SHP77 (cell line): ENCODE measurements around the gene SYT15.

ENCODE experiments used
- DNase-seq, 2 experiments: peaks; one replicate each; lab custom pipeline; 2025; lab: John Stamatoyannopoulos, UW

The SYT15 gene

GRCh38 chr10:46544989-46545791, 33.7 kb upstream of the SYT15 start:
- DNase-seq, result no peak

DNA sequence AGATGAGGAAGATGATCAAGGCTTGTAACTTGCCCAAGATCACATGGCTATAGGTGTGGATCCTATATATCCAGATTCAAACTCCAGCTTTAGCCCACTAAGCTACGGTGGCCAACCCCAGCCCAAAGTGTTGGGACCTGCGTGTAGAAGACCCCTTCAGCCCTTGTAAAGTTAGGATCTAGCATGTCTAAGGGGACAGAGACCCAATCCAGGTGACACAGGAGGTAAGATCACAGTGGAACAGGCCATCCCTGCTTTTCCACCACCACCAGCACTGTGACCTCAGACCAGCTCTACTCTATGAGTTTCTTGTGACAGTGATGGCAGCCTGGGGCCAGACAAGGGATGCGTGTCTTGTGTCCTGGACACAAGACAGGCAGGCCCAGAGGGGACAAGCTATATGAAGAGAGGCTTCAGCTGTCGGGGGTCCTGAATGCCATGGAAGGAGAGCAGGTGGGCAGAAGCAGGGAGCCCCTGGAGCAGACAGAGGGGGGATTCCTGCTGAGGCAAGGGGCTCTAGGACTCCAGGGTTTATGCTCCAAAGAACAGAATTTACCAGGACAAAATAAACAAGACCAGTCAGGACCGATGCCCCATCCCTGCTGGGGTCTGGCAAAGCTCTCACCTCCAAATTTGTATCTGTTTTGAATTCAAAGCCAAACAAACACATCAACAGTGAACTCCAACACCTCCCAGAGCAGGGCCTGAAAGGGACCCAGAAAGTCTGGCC, 32.9 kb upstream of the SYT15 start:
- no peak for DNase-seq

DNA sequence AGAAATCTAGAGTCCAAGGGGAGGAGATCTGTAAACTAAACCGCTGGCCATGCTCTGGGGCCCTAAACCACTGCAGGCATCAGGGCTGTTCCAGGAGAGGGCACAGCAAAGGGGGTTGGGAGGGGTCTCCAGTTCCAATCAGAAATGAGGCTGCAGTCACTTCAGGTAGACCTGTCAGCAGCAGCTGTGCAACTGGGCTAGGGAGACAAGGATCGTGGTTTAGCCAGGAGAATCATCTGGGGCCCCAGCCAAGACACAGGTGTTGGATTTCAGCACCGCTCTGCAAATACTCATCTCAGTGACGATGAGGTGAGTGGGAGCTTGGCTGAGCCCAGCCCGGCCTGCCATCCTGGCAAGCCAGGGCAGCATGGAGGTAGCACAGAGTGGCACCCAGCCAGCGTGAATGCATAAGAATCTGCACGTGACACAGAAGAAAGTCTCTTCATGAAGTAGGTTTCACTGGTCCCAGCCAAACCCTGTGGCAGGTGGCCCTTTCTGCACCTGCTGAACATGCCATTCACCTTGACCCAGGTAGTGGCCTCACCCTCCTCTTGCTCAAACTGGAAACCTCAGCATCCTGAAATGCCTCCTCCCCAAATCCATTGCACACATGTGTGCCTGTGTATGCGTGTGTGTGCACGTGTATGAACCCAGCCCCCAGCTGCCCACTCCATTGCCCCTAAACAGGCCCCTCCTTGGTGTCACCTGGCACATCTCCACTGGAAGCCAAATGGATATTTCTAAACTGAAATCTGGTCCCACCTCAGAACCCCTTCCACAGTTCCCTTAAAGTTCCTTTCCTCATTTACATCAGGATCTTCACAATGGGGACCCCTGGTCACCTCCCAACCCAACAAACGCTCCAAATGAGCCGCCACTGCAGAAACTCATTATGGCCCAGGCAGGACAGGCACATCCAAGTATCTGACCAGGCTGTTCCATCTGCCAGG, 32.1 kb upstream of the SYT15 start:
- no peak for DNase-seq

- no peak for DNase-seq
Observed at GRCh38 chr10:46547541-46548497, 31.1 kb upstream of the SYT15 start.

DNA sequence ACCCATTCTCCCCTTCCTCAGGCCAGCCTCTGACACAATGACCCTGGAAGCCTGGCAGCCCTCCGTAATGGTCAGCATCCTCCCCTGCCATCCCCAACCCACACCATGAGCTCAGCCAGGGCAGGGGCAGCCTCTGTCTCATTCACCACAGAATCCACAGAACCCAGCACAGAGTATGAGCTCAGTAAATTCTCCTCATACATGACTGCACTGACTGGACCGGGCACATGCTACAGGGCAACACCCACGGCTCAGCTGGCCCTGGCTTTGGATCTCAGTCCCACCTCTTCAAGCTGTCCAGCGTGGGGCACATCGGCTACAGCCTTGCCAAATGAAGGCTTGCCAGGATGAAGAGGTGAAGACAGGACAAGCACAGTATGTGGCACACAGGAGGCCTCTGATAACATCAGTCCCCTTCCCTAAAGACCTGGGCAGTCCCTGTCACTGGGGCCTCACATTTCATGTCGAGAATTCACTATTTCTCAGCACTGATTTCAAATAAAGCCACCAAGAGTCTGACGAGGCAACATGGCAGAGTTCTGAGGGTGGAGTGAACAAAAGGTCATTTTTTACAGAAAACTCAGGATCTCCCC, 30.3 kb upstream of the SYT15 start:
- DNase-seq, result no peak

GRCh38 chr10:46549171-46550075, 29.5 kb upstream of the SYT15 start:
- no peak for DNase-seq

DNA sequence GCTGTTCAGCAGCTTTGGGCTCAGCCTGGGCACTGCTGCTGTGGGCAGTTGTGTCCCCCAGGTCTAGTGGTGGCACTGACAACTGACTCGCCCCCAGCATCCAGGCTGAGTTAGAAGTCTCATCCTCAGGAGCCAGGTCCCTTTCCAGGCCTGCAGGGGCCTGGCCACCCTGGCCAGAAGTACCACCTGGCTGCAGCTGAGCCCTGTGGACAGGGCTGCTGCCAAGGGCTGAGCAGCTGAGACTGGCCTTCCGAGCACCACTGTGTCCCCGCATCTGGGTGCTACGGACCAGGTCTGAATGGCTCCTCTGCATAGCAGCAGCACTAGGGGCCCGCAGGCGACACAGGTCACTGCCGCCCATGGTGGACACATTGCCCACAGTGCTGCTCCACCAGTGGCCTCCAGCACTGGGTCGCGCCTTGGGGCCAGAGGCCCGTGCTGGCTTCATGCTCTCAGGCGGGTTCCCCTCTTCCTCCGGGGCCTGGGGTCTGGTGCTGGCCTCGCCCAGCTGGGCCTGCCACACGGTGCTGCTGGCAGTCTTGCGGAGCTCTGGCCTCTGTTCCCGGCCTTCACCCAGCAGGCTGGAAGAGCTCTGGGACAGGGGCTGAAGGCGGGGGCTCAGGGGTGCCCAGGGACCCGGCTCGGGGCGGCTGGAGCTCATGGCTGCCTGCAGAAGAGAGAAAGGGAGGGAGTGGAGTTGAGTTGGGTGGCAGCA, 28.7 kb upstream of the SYT15 start:
- no peak for DNase-seq

- no peak for DNase-seq
Observed at GRCh38 chr10:46550795-46551700, 27.9 kb upstream of the SYT15 start.

- DNase-seq, result no peak
Observed at GRCh38 chr10:46551701-46552525, 27.0 kb upstream of the SYT15 start.

GRCh38 chr10:46552526-46553237, 26.2 kb upstream of the SYT15 start:
- no peak for DNase-seq

- DNase-seq, result no peak
Observed at GRCh38 chr10:46553238-46554049, 25.5 kb upstream of the SYT15 start.

DNA sequence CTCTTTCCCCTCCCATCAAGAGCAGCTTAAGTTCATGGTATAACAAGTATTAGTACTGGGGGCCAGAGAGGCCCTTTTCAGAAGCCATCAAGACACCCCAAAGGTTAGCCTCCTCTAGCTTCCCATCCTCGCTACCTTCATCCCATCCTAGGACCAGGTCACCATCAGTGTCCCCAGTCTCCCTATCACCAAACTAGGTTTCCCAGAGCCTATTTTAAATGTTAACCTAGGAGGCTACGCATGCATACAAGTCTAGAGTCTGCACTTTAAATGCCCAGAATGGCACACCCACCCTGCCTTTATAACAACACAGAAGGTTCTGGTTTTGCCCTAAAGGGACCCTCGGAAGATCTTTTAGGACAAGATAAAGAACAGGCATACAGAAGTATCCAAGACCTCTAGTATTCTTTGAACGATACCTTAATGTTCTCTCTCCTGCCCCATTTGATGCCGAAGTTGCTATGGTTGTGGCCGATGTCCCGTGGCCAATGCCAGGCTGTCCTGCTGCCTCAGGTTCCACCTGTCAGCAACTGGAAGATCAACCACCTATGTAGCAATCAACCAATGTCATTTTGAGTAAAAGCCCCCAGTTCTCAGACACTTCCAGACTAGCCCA, 24.7 kb upstream of the SYT15 start:
- DNase-seq, result no peak

DNA sequence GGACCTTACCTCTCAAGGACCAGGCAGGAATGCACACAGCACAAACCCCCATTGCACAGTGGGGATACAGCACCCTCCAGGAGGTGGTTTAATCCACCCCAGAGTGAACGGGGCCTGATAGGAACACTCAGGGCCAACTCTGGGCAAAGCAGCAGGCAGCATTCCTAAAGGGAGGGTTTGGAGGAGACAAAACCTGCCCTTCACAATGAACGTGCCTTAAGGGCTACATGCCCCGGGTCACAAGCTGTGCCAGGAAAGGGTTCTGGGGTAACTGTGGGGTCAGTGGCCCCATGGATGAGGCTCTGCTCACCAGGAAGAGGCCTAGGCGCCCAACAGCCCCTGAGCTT, 23.6 kb upstream of the SYT15 start:
- no peak for DNase-seq

DNA sequence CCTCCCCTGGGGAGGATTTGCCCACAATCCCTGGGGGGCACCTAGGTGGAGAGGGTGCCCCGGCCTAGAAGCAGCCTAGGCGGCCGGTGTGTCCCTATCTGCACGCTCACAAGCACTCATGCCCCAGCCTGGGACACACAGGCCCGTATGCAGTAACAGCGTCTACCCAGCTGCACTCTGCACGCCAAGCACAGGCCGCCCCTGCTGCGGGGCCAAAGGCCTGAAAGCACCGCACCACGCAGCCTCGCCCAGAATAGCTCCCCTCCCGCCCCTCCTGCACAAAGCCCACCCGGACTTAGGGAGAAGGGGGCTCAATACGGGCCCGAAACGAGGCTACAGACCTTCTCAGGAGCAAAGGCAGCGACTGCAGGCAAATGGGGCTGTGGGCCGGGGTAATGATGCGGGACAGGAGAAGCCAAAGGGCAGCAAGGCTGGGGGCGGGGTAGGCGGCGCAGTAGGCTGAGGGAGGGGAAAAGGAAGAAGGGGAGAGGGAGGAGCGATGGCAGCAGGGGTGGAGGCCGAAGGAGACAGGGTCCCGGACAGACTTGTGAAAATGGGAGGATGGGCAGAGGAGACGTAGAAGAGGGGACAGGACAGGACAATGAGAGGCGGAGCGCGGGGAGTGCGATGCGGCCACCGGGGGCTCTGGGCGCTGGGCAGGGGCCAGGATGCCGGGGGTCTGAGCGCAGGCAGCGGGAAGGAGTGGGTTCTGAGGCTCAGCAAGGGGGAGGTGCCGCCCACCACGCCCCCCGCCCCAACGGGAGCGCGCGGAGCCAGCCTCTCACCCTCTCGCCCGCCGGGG, 23.0 kb upstream of the SYT15 start:
- no peak for DNase-seq
